ENCODE results near the gene TMEM212.

GRCh38 chr3:171797873-171798272, 45.3 kb upstream of the TMEM212 start:
- no peak for TF ChIP-seq CTCF (IDR thresholded peaks at IDR 0.05; ENCODE audit: insufficient read depth, low read depth, low read length)
- TF ChIP-seq EZH2 (IDR thresholded peaks at IDR 0.05; ENCODE audit: insufficient read depth, low read length) = no peak
